Fibroblast of skin of left biceps (primary cell): ENCODE data around the gene TEDC2.
A peak's percentile ranks its signal among the peaks of the same experiment; 100 is the strongest.

Experiments
- DNase-seq, 2 experiments: peaks; one replicate each; pipeline ENCODE4 v3.0.0-alpha.2; 2013; ENCODE audit warnings: low read depth in 2 of 2

The TEDC2 gene

GRCh38 chr16:2465653-2466415, 5.9 kb downstream of the TEDC2 start:
- no peak for DNase-seq

GRCh38 chr16:2466667-2467527, 7.0 kb downstream of the TEDC2 start:
- no peak for DNase-seq

GRCh38 chr16:2467528-2468232, 7.8 kb downstream of the TEDC2 start:
- DNase-seq = peak; percentile 36 to 37

- no peak for DNase-seq
These were observed 8.4 kb downstream of the TEDC2 start for GRCh38 chr16:2468233-2468724.

- DNase-seq = no peak
These were observed 9.0 kb downstream of the TEDC2 start for GRCh38 chr16:2468725-2469398.

- DNase-seq = no peak
These were observed 9.7 kb downstream of the TEDC2 start for GRCh38 chr16:2469399-2470233.

- DNase-seq = no peak
These were observed 10.3 kb downstream of the TEDC2 start for GRCh38 chr16:2470234-2470601.

- no peak for DNase-seq
These were observed 10.7 kb downstream of the TEDC2 start for GRCh38 chr16:2470603-2471015.

- no peak for DNase-seq
These were observed 11.2 kb downstream of the TEDC2 start, which contains the start of gene NTN3 for GRCh38 chr16:2471016-2471652. NTN3 (plus strand) TSS chr16:2471297; CDS start chr16:2471702, 405 bp downstream.

GRCh38 chr16:2471653-2472487, 12.0 kb downstream of the TEDC2 start:
- no peak for DNase-seq

- DNase-seq = no peak
These were observed 12.6 kb downstream of the TEDC2 start for GRCh38 chr16:2472488-2472864.

- DNase-seq = no peak
These were observed 13.1 kb downstream of the TEDC2 start for GRCh38 chr16:2472885-2473445.

- DNase-seq = no peak
These were observed 13.6 kb downstream of the TEDC2 start for GRCh38 chr16:2473446-2473926.

- DNase-seq = no peak
These were observed 14.3 kb downstream of the TEDC2 start for GRCh38 chr16:2473999-2474876.

- peak; percentile 44 to 60 for DNase-seq
These were observed 15.0 kb downstream of the TEDC2 start, which contains the start of gene TBC1D24 for GRCh38 chr16:2474877-2475412. TBC1D24 (plus strand) TSS chr16:2475127; CDS start chr16:2496149, 21,022 bp downstream.

- DNase-seq = no peak
These were observed 15.8 kb downstream of the TEDC2 start for GRCh38 chr16:2475413-2476344.
